Trophoblast cell (in vitro differentiated cells and primary cell): ENCODE measurements around the gene SCAF4.
A peak's percentile ranks its signal among the peaks of the same experiment; 100 is the strongest.
"Not testable (repeated sequence)": the region's sequence is repeated elsewhere in the genome, so short reads cannot be mapped to it uniquely, and the experiment has no call there.

ENCODE experiments used
- DNase-seq, 2 donors: peaks; one replicate each; pipeline ENCODE4 v3.0.0-alpha.2; 2016
- H2AFZ ChIP-seq: 2 replicates; pipeline ENCODE4 v1.6.1; 2013; ENCODE audit warnings: low read length, moderate library complexity, mild to moderate bottlenecking; ENCODE audit not compliant: insufficient read depth, poor library complexity
- H2AK5ac ChIP-seq: 2 replicates; pipeline ENCODE4 v1.6.1; 2013; ENCODE audit warnings: mild to moderate bottlenecking, low read length
- H2BK120ac ChIP-seq: 2 replicates; pipeline ENCODE4 v1.6.1; 2013; ENCODE audit warnings: low read length, mild to moderate bottlenecking, moderate library complexity; ENCODE audit not compliant: insufficient read depth, poor library complexity
- H2BK12ac ChIP-seq: 2 replicates; pipeline ENCODE4 v1.6.1; 2013; ENCODE audit warnings: mild to moderate bottlenecking, low read length, moderate library complexity
- H2BK5ac ChIP-seq: 2 replicates; pipeline ENCODE4 v1.6.1; 2013; ENCODE audit warnings: low read length, low read depth, moderate library complexity, mild to moderate bottlenecking; ENCODE audit not compliant: poor library complexity
- H3K14ac ChIP-seq: 2 replicates; pipeline ENCODE4 v1.6.1; 2013; ENCODE audit warnings: mild to moderate bottlenecking, low read length
- H3K18ac ChIP-seq: 2 replicates; pipeline ENCODE4 v1.6.1; 2013; ENCODE audit warnings: mild to moderate bottlenecking, low read length
- H3K23ac ChIP-seq: 2 replicates; pipeline ENCODE4 v1.6.1; 2013; ENCODE audit warnings: low read length
- H3K27ac ChIP-seq: 2 replicates; pipeline ENCODE4 v1.5.1; 2013; ENCODE audit warnings: low read depth, mild to moderate bottlenecking, inconsistent platforms, low read length, moderate library complexity
- H3K27me3 ChIP-seq: 2 replicates; pipeline ENCODE4 v1.6.1; 2013; ENCODE audit warnings: inconsistent platforms, mild to moderate bottlenecking, low read length, moderate library complexity; ENCODE audit not compliant: insufficient read depth
- H3K36me3 ChIP-seq, 2 experiments: 1 replicate in 1 of 2; 2 replicates in 1 of 2; pipeline ENCODE4 v1.6.1; 2013; ENCODE audit warnings: low read length in 2 of 2, mild to moderate bottlenecking in 2 of 2, moderate library complexity in 1 of 2; ENCODE audit not compliant: insufficient read depth in 2 of 2, control insufficient read depth in 1 of 2
- H3K4ac ChIP-seq: 2 replicates; pipeline ENCODE4 v1.6.1; 2013; ENCODE audit warnings: low read depth, mild to moderate bottlenecking, low read length, moderate library complexity
- H3K4me1 ChIP-seq, 2 experiments: 1 replicate in 1 of 2; 2 replicates in 1 of 2; pipeline ENCODE4 v1.6.1; 2013; ENCODE audit warnings: low read length in 2 of 2, mild to moderate bottlenecking in 2 of 2, moderate library complexity in 1 of 2; ENCODE audit not compliant: insufficient read depth in 2 of 2, control insufficient read depth in 1 of 2
- H3K4me2 ChIP-seq: 2 replicates; pipeline ENCODE4 v1.6.1; 2013; ENCODE audit warnings: inconsistent platforms, mild to moderate bottlenecking, low read length, moderate library complexity
- H3K4me3 ChIP-seq: 2 replicates; pipeline ENCODE4 v1.5.1; 2013; ENCODE audit warnings: mild to moderate bottlenecking, low read depth, low read length, inconsistent platforms
- H3K79me1 ChIP-seq: one replicate; pipeline ENCODE4 v1.6.1; 2013; ENCODE audit warnings: low read length
- H3K79me2 ChIP-seq: 2 replicates; pipeline ENCODE4 v1.6.1; 2013; ENCODE audit warnings: low read length, mild to moderate bottlenecking; ENCODE audit not compliant: control insufficient read depth, insufficient read depth, poor library complexity
- H3K9ac ChIP-seq: 2 replicates; pipeline ENCODE4 v1.6.1; 2013; ENCODE audit warnings: mild to moderate bottlenecking, low read length
- H3K9me3 ChIP-seq: 2 replicates; pipeline ENCODE4 v1.6.1; 2013; ENCODE audit warnings: low read depth, mild to moderate bottlenecking, control low read depth, inconsistent platforms, low read length; ENCODE audit not compliant: insufficient read depth
- H4K12ac ChIP-seq: 2 replicates; pipeline ENCODE4 v1.6.1; 2013; ENCODE audit warnings: low read depth, mild to moderate bottlenecking, low read length, moderate library complexity
- H4K8ac ChIP-seq: 2 replicates; pipeline ENCODE4 v1.6.1; 2013; ENCODE audit warnings: low read depth, mild to moderate bottlenecking, low read length, moderate library complexity
- H4K91ac ChIP-seq: one replicate; pipeline ENCODE4 v1.6.1; 2013; ENCODE audit warnings: low read depth, mild to moderate bottlenecking, low read length, moderate library complexity
- WGBS: extraction: QIAGEN DNeasy Blood & Tissue Kit; methylation state at CpG from one replicate; pipeline ENCODE4 v1.1.7; 2013; ENCODE audit warnings: missing lambda C conversion rate; ENCODE audit not compliant: insufficient read length, insufficient coverage; ENCODE audit errors: extremely low coverage; 5-methylcytosine and 5-hydroxymethylcytosine counted together

Gene SCAF4

DNA sequence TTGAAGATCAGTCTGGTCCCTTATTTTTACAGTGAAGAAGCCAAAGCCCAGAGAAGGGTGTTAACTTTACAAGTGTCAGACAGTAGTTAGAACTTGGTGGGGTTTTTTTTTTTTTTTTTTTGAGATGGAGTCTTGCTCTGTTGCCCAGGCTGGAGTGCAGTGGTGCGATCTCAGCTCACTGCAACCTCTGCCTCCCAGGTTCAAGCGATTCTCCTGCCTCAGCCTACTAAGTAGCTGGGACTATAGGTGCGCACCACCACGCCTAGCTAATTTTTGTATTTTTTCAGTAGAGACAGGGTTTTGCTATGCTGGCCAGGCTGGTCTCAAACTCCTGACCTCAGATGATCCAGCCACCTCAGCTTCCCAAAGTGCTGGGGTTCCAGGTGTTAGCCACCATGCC lies 66.0 kb downstream of the SCAF4 start:
- not testable (repeated sequence) for H3K14ac ChIP-seq, H2BK12ac ChIP-seq, H4K12ac ChIP-seq, H3K79me2 ChIP-seq, H3K18ac ChIP-seq, H3K27me3 ChIP-seq, H2BK5ac ChIP-seq, H4K8ac ChIP-seq, H3K4me2 ChIP-seq, H3K36me3 ChIP-seq, H3K23ac ChIP-seq, H3K9me3 ChIP-seq, H3K4me3 ChIP-seq, DNase-seq, H3K79me1 ChIP-seq, H2AFZ ChIP-seq, H3K4ac ChIP-seq, H2AK5ac ChIP-seq, H3K9ac ChIP-seq, H3K27ac ChIP-seq, H3K4me1 ChIP-seq, H2BK120ac ChIP-seq
- H4K91ac ChIP-seq: peak overlapping the region; percentile 21
- WGBS: no CpG with 5 or more reads among the region's 4 CpGs

DNA sequence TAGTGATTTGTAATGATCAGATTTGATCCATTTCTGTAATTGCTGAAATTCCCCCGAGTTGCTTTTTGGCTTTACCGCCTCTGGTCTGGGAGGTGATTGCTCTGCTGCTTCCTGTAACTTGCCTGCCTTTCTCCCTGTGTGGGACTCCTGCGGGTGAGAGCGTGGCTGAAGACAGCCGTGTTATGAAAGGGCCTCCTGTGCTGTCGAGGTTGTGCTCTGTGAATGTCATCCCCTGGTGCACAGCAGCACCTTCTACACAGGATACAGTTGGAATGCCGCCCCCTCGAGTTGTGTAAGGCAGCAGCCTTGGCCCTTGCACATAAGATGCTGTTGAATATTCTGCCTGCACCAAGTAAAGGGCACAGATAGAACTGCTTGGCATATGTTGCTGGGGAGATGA lies 66.5 kb downstream of the SCAF4 start:
- no peaks in the 10 kb centered on the region for H3K27me3 ChIP-seq
- no peak overlapping the region for H2BK5ac ChIP-seq
- no peak overlapping the region for H2AFZ ChIP-seq
- H4K8ac ChIP-seq: no peak overlapping the region
- peaks cover 5% of the 10 kb centered on the region in 2 experiments for H3K36me3 ChIP-seq
- H3K18ac ChIP-seq: no peak overlapping the region
- H4K12ac ChIP-seq: no peak overlapping the region
- no peak overlapping the region for H2BK12ac ChIP-seq
- H3K79me2 ChIP-seq: no peaks in the 10 kb centered on the region
- no CpG with 5 or more reads among the region's 8 CpGs for WGBS
- H2AK5ac ChIP-seq: no peak overlapping the region
- H3K4me1 ChIP-seq: peaks cover 0 to 2% of the 10 kb centered on the region in 2 experiments
- H3K79me1 ChIP-seq: no peaks in the 10 kb centered on the region
- H3K4me3 ChIP-seq: no peak overlapping the region
- no peak for DNase-seq
- H2BK120ac ChIP-seq: no peak overlapping the region
- no peak overlapping the region for H3K14ac ChIP-seq
- no peak overlapping the region for H4K91ac ChIP-seq
- H3K9me3 ChIP-seq: no peaks in the 10 kb centered on the region
- H3K4ac ChIP-seq: no peak overlapping the region
- no peak overlapping the region for H3K9ac ChIP-seq
- no peak overlapping the region for H3K4me2 ChIP-seq
- H3K23ac ChIP-seq: no peak overlapping the region
- H3K27ac ChIP-seq: no peak overlapping the region

DNA sequence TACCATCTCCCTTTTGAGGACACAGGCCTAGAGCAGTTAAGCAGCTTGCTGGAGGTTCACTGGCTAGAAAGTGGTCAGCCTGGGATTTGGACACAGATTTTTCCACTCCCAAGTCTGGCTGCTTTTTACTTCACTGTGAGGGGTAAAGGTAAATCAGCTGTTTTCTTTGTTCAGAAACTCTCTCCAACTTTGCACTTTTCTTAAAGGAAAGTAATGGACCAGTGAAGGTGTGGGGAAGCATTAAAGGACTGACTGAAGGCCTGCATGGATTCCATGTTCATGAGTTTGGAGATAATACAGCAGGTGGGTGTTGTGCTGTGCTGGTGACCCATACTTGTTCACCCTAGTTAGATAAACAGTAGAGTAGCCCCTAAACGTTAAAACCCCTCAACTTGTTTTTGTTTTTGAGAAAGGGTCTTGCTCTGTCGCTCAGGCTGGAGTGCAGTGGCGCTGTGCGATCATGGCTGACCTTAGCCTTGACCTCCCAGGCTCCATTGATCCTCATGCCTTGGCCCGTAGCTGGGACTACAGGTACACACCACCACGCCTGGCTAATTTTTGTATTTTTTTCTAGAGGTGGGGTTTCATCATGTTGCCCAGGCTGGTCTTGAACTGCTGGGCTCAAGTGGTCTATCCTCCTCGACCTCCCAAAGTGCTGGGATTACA lies 68.2 kb downstream of the SCAF4 start:
- Histone ChIP-seq H3K18ac (no peak overlapping the region), H3K23ac (no peak overlapping the region), H2BK5ac (no peak overlapping the region), H4K91ac (no peak overlapping the region), H4K12ac (no peak overlapping the region), H3K27me3 (no peaks in the 10 kb centered on the region), H3K4ac (no peak overlapping the region), H3K79me1 (peaks cover 5% of the 10 kb centered on the region), H3K27ac (no peak overlapping the region), H2AFZ (no peak overlapping the region), H3K79me2 (peaks cover 6% of the 10 kb centered on the region), H3K4me3 (no peak overlapping the region), H3K4me1 (peaks cover 0 to 2% of the 10 kb centered on the region in 2 experiments), H3K36me3 (peaks cover 5% of the 10 kb centered on the region in 2 experiments), H3K4me2 (no peak overlapping the region), H3K9me3 (no peaks in the 10 kb centered on the region), H2AK5ac (no peak overlapping the region), H3K9ac (no peak overlapping the region), H4K8ac (no peak overlapping the region), H2BK120ac (no peak overlapping the region), H2BK12ac (no peak overlapping the region), H3K14ac (no peak overlapping the region)
- DNase-seq: no peak
- no CpG with 5 or more reads among the region's 7 CpGs for WGBS

DNA sequence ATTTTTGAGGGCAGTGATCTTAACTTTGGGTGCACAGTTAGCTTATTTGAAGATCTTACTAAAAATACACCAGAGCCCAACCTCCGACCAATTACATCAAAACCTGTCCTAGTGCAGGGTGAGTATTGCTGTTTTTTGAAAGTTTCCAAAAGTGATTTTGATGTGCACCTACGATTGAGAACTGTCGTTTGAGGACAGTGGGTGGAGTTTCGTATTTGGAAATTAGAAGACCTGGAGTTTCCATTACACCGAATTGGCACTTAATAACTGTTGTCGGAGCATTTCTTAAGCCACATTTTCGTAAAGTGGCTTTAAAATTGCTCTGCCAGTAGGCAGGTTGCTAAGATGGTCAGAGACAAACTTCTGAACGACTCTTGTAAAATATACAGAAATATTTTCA lies 71.3 kb downstream of the SCAF4 start:
- Histone ChIP-seq H3K9me3 (no peaks in the 10 kb centered on the region), H3K79me2 (peaks cover 6% of the 10 kb centered on the region), H4K12ac (no peak overlapping the region), H3K18ac (no peak overlapping the region), H3K4me2 (peak overlapping the region; percentile 78), H3K27me3 (no peaks in the 10 kb centered on the region), H3K4ac (no peak overlapping the region), H3K27ac (no peak overlapping the region), H3K79me1 (peaks cover 5% of the 10 kb centered on the region), H3K36me3 (peaks cover 3 to 4% of the 10 kb centered on the region in 2 experiments), H2AK5ac (no peak overlapping the region), H2BK5ac (no peak overlapping the region), H4K8ac (no peak overlapping the region), H2AFZ (no peak overlapping the region), H3K4me1 (peaks cover 0 to 2% of the 10 kb centered on the region in 2 experiments), H2BK12ac (no peak overlapping the region), H4K91ac (no peak overlapping the region), H3K4me3 (no peak overlapping the region), H3K14ac (no peak overlapping the region), H2BK120ac (no peak overlapping the region), H3K9ac (peak overlapping the region; percentile 28), H3K23ac (no peak overlapping the region)
- no peak for DNase-seq
- no CpG with 5 or more reads among the region's 8 CpGs for WGBS
